Omental fat pad (tissue), 4 donors: Measurements from ENCODE around the gene JHY. TPM values are rescaled to one million over a fixed set of nuclear protein-coding genes. Genes with fewer than 3 reads are reported as not detected.
"Not testable (repeated sequence)": the region's sequence is repeated elsewhere in the genome, so short reads cannot be mapped to it uniquely, and the experiment has no call there.

Source experiments
- ATAC-seq: fragments of 150-250 bp; one replicate; pipeline ENCODE4 v1.9.1; 2016; ENCODE audit warnings: mild to moderate bottlenecking, moderate library complexity; ENCODE audit not compliant: low FRiP score
- DNase-seq: peaks from one replicate; pipeline ENCODE4 v3.0.0-alpha.2; 2019; ENCODE audit warnings: low spot score
- CTCF ChIP-seq, 3 donors: fragments of 450-650 bp; IDR thresholded peaks; one replicate each; pipeline ENCODE4 v1.5.1; 2016 to 2017; ENCODE audit warnings: antibody characterized with exemption in 3 of 3, mild to moderate bottlenecking in 3 of 3, moderate library complexity in 2 of 3
- total RNA-seq, 4 donors: library from RNA; depleted of rRNA; stranded (reverse); fragments of >200 nt; gene quantifications; one replicate each; pipeline ENCODE4 v1.1.0, GENCODE V29; 2016

Gene JHY
- total RNA-seq, 4 donors from 2014 or later: 5.4 to 17.7 (median 7.6) TPM

GRCh38 chr11:122853971-122854446, 28.6 kb upstream of the JHY start:
- TF ChIP-seq CTCF (IDR thresholded peaks at IDR 0.05): peak in 1 of 3 donors; percentile 61
- ATAC-seq (no peak), DNase-seq (no peak)

DNA sequence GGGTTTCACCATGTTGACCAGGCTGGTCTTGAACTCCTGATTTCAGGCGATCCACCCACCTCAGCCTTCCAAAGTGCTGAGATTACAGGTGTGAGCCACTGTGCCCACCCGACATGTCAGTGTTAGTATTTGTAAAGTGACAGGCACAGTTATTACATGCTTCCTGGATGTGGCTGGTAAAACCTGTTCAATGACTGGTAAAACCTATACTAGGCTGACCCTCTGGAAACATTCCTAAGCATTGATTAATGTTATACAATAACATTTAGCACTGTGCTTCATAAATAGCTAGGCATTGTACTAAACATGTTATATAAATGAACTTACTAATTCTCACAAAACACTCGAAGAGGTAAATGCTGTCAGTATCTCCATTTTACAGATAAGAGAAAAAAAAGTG, 20.9 kb upstream of the JHY start:
- ATAC-seq (no peak), DNase-seq (no peak)
- TF ChIP-seq CTCF (IDR thresholded peaks at IDR 0.05): no peak

DNA sequence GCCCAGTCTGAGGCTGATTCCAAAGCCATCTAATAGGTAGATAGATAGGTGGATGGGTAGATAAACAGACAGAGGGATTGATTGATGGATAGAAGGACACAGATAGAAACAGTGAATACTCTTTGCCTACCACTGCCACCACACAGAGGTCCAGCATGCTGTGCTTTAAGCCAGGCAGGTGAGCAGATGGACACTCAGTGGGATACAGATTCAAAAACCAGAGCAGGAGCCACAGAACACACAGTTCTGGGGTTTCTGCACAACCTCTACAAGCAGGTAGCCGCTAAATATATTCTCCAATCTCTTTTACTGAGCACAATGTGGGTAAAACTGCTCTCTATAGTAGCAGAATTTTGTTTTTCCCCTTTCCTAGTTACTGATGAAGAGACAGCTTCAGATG, 20.5 kb upstream of the JHY start:
- TF ChIP-seq CTCF (IDR thresholded peaks at IDR 0.05): no peak
- DNase-seq: no peak
- no peak for ATAC-seq

- not testable (repeated sequence) for DNase-seq, ATAC-seq
These were observed 19.4 kb upstream of the JHY start for GRCh38 chr11:122863154-122863553.

DNA sequence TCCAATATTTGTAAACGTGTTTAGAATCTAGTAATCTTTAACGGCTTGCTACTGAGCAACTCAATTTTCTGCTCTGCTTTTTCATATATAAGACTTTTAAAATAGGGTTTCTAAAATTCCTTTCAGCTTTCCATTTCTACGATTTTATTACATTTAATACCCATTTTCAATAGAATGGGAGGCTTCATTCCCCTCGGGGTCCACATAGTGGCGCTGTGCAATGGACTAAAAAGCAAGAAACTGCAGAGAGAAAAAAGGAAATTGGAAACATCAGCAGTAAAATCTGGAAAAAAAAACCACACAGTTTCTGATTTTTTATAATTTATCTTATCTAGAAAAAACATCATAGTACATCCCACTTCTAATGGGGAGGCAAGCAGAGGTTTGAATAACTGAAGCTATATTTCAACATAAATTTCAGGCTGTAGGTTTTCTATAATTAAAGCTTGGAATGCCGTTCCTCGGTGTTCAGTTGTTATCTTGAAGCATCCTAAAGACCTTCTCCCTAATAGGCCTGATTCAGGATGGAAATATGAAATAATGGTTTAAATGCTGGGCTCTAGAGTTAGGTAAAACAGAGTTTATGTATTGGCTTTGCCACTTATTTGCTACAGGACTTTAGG, 18.7 kb upstream of the JHY start:
- ATAC-seq: no peak
- no peak for DNase-seq
- TF ChIP-seq CTCF (IDR thresholded peaks at IDR 0.05): no peak

GRCh38 chr11:122864386-122865115, 18.0 kb upstream of the JHY start:
- no peak for ATAC-seq
- no peak for TF ChIP-seq CTCF (IDR thresholded peaks at IDR 0.05)
- no peak for DNase-seq

DNA sequence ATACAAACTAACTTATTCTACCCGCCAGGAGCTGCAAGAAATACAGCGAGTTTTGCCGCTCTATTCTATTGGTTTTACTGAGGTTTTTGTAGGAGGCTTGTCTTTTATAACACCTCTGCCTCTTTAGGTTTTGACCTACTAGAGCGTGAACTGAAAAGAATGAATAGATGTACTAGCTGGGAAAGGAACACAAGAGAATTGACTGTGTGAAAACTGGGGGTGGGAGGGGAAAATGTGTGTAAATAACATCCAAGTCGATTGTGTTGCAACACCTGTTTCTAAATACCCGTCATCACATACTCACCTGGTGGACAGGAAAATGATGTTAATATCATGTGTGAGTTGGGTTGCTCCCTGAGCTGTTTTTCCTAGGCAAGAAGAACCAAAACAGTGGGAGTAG, 12.9 kb upstream of the JHY start:
- TF ChIP-seq CTCF (IDR thresholded peaks at IDR 0.05): no peak
- ATAC-seq (no peak), DNase-seq (no peak)
